K562 (cell line): ENCODE measurements around the gene MEAF6. TPM values are rescaled to one million over a fixed set of nuclear protein-coding genes. Genes with fewer than 3 reads are reported as not detected.
A peak's percentile ranks its signal among the peaks of the same experiment; 100 is the strongest.

Experiments
- CBX3 ChIP-seq, 2 experiments: IDR thresholded peaks; 1 replicate in 1 of 2; 2 replicates in 1 of 2; pipeline ENCODE4 v1.6.1; 2012; ENCODE audit warnings: inconsistent platforms in 2 of 2, low read length in 2 of 2, borderline replicate concordance in 1 of 2, control low read depth in 1 of 2
- NELFE ChIP-seq: IDR thresholded peaks from 2 replicates; pipeline ENCODE4 v1.6.1; 2011; ENCODE audit warnings: mild to moderate bottlenecking; ENCODE audit not compliant: insufficient read depth, insufficient read length
- PCBP2 ChIP-seq: fragments of 200-400 bp; formaldehyde crosslinking; IDR thresholded peaks from 2 replicates; pipeline ENCODE4 v1.6.1; 2018; ENCODE audit warnings: low read length, low read depth, mild to moderate bottlenecking, moderate library complexity; ENCODE audit not compliant: poor library complexity, severe bottlenecking
- POLR2B ChIP-seq: fragments of 450-650 bp; IDR thresholded peaks from 2 replicates; pipeline ENCODE4 v1.6.1; 2018; ENCODE audit warnings: low read depth; ENCODE audit not compliant: partially characterized antibody
- SMAD1 ChIP-seq: fragments of 150-350 bp; IDR thresholded peaks from 2 replicates; pipeline ENCODE4 v1.6.1; 2014; ENCODE audit warnings: low read length, low read depth; ENCODE audit not compliant: partially characterized antibody
- SMARCE1 ChIP-seq: fragments of 450-650 bp; IDR thresholded peaks from 2 replicates; pipeline ENCODE4 v1.7.1; 2016; ENCODE audit warnings: mild to moderate bottlenecking
- TCF3 ChIP-seq: sonication (generic); formaldehyde crosslinking; IDR thresholded peaks from 2 replicates; pipeline ENCODE4 v1.4.0; 2020; ENCODE audit warnings: mild to moderate bottlenecking, missing genetic modification reagents
- ZNF57 ChIP-seq: fragments of 450-650 bp; formaldehyde crosslinking; IDR thresholded peaks from 2 replicates; pipeline ENCODE4 v1.4.0; 2020; ENCODE audit warnings: mild to moderate bottlenecking, moderate library complexity
- polyA plus RNA-seq, 8 experiments: library from polyadenylated mRNA; depleted of rRNA in 4 of 8; stranded (reverse) in 5 of 8; unstranded in 3 of 8; fragments of >200 nt; fragmentation: Nextera tagmentation in 2 of 8; fragmentation: Illumina TruSeq in 1 of 8; extraction: Ambion mirVana in 2 of 8; extraction: Trizol in 1 of 8; gene quantifications; 2 replicates each; pipeline versions ENCODE4 v1.2.1 to v1.2.3, GENCODE V29; 2011 to 2014; ENCODE audit warnings: inconsistent platforms in 1 of 8, missing spikeins in 1 of 8
- total RNA-seq, 7 experiments: library from RNA; depleted of rRNA in 6 of 7; stranded (reverse); fragments of >200 nt in 6 of 7; fragmentation: Illumina TruSeq in 2 of 7; extraction: Trizol in 2 of 7; gene quantifications; 2 replicates each; pipeline versions ENCODE4 v1.2.1 to v1.2.3, GENCODE V29; 2011 to 2021; ENCODE audit warnings: low replicate concordance in 1 of 7
- TF ChIP-seq, protein P1 (sequence below): sonication (generic); formaldehyde crosslinking; IDR thresholded peaks from 2 replicates; pipeline ENCODE4 v1.5.0; 2020; ENCODE audit warnings: missing genetic modification reagents
- TF ChIP-seq, protein P2 (sequence below): sonication (generic); formaldehyde crosslinking; IDR thresholded peaks from 2 replicates; pipeline ENCODE4 v1.8.0; 2022; ENCODE audit warnings: mild to moderate bottlenecking, missing genetic modification reagents
- TF ChIP-seq, protein P3 (sequence below): IDR thresholded peaks from 2 replicates; pipeline ENCODE4 v1.6.1; 2016; ENCODE audit warnings: missing genetic modification characterization, missing compliant biosample characterization
- TF ChIP-seq, protein P4 (sequence below): fragments of 250-450 bp; sonication (Bioruptor Pico); IDR thresholded peaks from 2 replicates; pipeline ENCODE4 v1.9.0; 2021; ENCODE audit warnings: mild to moderate bottlenecking, inconsistent platforms
- TF ChIP-seq, protein P5 (sequence below): fragments of 450-650 bp; IDR thresholded peaks from 2 replicates; pipeline ENCODE4 v1.6.1; 2017; ENCODE audit warnings: antibody characterized with exemption, mild to moderate bottlenecking
- TF ChIP-seq, protein P6 (sequence below): fragments of 450-650 bp; IDR thresholded peaks from 2 replicates; pipeline ENCODE4 v1.7.0; 2016; ENCODE audit warnings: borderline replicate concordance

MEAF6 gene
- total and polyA plus RNA-seq, 9 of the 15 experiments (the other 6 are each of a cell fraction or from before 2014, with no cell fraction given), result 55.0 to 151 (median 92.3) TPM

DNA sequence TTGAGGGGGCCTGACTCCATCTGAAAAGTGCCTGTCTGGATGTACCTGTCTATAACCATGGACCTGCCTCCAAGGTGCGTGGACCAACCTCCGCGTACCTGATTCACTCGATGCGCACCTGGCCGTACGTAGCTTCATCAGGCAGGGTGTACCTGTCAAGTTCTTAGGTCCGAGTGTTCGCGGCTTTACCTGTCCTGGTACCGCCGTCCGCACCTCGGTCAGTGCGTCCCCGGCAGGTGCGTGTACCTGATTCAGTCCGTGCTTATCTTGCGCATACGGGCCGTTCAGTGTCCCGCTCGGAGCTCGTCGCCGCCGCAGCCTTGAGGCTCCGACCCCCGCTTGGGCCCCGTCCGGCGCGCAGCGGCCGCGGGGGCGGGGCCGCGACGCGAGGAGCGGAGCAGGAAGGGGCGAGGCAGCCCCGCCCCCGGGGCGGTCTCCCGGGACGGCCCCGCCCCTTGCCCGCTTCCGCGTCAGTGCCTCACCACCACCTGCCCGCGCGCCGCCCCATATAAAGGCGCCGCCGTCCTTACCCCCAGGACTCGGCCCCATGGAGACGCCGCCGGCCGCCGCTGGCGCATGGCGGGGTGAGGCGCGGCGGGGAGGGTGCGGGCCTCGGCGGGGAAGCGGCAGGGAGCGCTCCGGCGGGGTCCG is 40.4 kb downstream of the MEAF6 start, which contains the start of gene ZC3H12A (continued):
- TF ChIP-seq, protein P1, sequence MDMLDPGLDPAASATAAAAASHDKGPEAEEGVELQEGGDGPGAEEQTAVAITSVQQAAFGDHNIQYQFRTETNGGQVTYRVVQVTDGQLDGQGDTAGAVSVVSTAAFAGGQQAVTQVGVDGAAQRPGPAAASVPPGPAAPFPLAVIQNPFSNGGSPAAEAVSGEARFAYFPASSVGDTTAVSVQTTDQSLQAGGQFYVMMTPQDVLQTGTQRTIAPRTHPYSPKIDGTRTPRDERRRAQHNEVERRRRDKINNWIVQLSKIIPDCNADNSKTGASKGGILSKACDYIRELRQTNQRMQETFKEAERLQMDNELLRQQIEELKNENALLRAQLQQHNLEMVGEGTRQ (CRISPR knock-in tag), result 0 out of 2 replicates have a peak, but pooled peaks have one; percentile 13
- TF ChIP-seq, protein P2, sequence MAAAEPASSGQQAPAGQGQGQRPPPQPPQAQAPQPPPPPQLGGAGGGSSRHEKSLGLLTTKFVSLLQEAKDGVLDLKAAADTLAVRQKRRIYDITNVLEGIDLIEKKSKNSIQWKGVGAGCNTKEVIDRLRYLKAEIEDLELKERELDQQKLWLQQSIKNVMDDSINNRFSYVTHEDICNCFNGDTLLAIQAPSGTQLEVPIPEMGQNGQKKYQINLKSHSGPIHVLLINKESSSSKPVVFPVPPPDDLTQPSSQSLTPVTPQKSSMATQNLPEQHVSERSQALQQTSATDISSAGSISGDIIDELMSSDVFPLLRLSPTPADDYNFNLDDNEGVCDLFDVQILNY (CRISPR knock-in tag), result no peak
- TF ChIP-seq, protein P3, sequence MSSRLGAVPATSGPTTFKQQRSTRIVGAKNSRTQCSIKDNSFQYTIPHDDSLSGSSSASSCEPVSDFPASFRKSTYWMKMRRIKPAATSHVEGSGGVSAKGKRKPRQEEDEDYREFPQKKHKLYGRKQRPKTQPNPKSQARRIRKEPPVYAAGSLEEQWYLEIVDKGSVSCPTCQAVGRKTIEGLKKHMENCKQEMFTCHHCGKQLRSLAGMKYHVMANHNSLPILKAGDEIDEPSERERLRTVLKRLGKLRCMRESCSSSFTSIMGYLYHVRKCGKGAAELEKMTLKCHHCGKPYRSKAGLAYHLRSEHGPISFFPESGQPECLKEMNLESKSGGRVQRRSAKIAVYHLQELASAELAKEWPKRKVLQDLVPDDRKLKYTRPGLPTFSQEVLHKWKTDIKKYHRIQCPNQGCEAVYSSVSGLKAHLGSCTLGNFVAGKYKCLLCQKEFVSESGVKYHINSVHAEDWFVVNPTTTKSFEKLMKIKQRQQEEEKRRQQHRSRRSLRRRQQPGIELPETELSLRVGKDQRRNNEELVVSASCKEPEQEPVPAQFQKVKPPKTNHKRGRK (tag), result no peak
- TF ChIP-seq POLR2B (peak; percentile 65), SMARCE1 (no peak), TCF3 (CRISPR knock-in tag) (peak; percentile 34; the same call in 1 of the 2 replicates), CBX3 (IDR thresholded peaks at IDR 0.05; ENCODE audit: borderline replicate concordance in 1 of 2, low read length in 2 of 2) (no peak), NELFE (no peak), PCBP2 (no peak), SMAD1 (peak; percentile 42), ZNF57 (no peak)
- TF ChIP-seq, protein P4, sequence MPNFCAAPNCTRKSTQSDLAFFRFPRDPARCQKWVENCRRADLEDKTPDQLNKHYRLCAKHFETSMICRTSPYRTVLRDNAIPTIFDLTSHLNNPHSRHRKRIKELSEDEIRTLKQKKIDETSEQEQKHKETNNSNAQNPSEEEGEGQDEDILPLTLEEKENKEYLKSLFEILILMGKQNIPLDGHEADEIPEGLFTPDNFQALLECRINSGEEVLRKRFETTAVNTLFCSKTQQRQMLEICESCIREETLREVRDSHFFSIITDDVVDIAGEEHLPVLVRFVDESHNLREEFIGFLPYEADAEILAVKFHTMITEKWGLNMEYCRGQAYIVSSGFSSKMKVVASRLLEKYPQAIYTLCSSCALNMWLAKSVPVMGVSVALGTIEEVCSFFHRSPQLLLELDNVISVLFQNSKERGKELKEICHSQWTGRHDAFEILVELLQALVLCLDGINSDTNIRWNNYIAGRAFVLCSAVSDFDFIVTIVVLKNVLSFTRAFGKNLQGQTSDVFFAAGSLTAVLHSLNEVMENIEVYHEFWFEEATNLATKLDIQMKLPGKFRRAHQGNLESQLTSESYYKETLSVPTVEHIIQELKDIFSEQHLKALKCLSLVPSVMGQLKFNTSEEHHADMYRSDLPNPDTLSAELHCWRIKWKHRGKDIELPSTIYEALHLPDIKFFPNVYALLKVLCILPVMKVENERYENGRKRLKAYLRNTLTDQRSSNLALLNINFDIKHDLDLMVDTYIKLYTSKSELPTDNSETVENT (CRISPR knock-in tag), result peak; percentile 74
- TF ChIP-seq, protein P5, sequence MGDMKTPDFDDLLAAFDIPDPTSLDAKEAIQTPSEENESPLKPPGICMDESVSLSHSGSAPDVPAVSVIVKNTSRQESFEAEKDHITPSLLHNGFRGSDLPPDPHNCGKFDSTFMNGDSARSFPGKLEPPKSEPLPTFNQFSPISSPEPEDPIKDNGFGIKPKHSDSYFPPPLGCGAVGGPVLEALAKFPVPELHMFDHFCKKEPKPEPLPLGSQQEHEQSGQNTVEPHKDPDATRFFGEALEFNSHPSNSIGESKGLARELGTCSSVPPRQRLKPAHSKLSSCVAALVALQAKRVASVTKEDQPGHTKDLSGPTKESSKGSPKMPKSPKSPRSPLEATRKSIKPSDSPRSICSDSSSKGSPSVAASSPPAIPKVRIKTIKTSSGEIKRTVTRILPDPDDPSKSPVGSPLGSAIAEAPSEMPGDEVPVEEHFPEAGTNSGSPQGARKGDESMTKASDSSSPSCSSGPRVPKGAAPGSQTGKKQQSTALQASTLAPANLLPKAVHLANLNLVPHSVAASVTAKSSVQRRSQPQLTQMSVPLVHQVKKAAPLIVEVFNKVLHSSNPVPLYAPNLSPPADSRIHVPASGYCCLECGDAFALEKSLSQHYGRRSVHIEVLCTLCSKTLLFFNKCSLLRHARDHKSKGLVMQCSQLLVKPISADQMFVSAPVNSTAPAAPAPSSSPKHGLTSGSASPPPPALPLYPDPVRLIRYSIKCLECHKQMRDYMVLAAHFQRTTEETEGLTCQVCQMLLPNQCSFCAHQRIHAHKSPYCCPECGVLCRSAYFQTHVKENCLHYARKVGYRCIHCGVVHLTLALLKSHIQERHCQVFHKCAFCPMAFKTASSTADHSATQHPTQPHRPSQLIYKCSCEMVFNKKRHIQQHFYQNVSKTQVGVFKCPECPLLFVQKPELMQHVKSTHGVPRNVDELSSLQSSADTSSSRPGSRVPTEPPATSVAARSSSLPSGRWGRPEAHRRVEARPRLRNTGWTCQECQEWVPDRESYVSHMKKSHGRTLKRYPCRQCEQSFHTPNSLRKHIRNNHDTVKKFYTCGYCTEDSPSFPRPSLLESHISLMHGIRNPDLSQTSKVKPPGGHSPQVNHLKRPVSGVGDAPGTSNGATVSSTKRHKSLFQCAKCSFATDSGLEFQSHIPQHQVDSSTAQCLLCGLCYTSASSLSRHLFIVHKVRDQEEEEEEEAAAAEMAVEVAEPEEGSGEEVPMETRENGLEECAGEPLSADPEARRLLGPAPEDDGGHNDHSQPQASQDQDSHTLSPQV, result peak; percentile 34; the same call in 1 of the 2 replicates
- TF ChIP-seq, protein P6, sequence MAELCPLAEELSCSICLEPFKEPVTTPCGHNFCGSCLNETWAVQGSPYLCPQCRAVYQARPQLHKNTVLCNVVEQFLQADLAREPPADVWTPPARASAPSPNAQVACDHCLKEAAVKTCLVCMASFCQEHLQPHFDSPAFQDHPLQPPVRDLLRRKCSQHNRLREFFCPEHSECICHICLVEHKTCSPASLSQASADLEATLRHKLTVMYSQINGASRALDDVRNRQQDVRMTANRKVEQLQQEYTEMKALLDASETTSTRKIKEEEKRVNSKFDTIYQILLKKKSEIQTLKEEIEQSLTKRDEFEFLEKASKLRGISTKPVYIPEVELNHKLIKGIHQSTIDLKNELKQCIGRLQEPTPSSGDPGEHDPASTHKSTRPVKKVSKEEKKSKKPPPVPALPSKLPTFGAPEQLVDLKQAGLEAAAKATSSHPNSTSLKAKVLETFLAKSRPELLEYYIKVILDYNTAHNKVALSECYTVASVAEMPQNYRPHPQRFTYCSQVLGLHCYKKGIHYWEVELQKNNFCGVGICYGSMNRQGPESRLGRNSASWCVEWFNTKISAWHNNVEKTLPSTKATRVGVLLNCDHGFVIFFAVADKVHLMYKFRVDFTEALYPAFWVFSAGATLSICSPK, result no peak
